Subcutaneous adipose tissue (tissue), 4 donors: ENCODE measurements around the gene BLTP2. TPM values are rescaled to one million over a fixed set of nuclear protein-coding genes. Genes with fewer than 3 reads are reported as not detected.

Source experiments
- total RNA-seq, 4 donors: library from RNA; depleted of rRNA; stranded (reverse); fragments of >200 nt; gene quantifications; one replicate each; pipeline ENCODE4 v1.1.0, GENCODE V29; 2016
- TF ChIP-seq, protein P1 (sequence below): fragments of 450-650 bp; IDR thresholded peaks from one replicate; pipeline ENCODE4 v1.5.1; 2016; ENCODE audit warnings: low read depth, mild to moderate bottlenecking, control low read depth, antibody characterized with exemption, moderate library complexity

BLTP2 gene
- total RNA-seq, 4 donors from 2014 or later = 90.7 to 148 (median 116) TPM

DNA sequence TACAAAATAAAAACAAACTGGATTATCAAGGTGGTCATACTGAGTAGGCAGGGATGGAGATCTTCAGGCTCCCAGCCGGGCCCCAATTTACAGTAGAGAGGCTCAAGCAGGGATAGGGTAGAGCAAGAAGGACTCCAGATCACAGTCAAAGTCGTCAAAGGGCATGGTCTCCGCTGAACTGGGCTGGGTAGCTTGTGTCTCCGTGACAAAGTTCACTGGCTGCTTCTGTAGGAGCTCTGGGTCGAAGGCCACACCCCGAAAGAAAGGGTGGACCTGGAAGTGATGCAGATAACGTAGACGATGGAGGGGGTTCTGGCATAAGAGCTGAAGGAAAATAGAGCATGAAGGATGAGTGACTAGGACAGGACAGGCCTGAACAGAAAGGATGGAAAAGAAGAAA lies 34.6 kb downstream of the BLTP2 start:
- TF ChIP-seq, protein P1, sequence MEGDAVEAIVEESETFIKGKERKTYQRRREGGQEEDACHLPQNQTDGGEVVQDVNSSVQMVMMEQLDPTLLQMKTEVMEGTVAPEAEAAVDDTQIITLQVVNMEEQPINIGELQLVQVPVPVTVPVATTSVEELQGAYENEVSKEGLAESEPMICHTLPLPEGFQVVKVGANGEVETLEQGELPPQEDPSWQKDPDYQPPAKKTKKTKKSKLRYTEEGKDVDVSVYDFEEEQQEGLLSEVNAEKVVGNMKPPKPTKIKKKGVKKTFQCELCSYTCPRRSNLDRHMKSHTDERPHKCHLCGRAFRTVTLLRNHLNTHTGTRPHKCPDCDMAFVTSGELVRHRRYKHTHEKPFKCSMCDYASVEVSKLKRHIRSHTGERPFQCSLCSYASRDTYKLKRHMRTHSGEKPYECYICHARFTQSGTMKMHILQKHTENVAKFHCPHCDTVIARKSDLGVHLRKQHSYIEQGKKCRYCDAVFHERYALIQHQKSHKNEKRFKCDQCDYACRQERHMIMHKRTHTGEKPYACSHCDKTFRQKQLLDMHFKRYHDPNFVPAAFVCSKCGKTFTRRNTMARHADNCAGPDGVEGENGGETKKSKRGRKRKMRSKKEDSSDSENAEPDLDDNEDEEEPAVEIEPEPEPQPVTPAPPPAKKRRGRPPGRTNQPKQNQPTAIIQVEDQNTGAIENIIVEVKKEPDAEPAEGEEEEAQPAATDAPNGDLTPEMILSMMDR = no peak

DNA sequence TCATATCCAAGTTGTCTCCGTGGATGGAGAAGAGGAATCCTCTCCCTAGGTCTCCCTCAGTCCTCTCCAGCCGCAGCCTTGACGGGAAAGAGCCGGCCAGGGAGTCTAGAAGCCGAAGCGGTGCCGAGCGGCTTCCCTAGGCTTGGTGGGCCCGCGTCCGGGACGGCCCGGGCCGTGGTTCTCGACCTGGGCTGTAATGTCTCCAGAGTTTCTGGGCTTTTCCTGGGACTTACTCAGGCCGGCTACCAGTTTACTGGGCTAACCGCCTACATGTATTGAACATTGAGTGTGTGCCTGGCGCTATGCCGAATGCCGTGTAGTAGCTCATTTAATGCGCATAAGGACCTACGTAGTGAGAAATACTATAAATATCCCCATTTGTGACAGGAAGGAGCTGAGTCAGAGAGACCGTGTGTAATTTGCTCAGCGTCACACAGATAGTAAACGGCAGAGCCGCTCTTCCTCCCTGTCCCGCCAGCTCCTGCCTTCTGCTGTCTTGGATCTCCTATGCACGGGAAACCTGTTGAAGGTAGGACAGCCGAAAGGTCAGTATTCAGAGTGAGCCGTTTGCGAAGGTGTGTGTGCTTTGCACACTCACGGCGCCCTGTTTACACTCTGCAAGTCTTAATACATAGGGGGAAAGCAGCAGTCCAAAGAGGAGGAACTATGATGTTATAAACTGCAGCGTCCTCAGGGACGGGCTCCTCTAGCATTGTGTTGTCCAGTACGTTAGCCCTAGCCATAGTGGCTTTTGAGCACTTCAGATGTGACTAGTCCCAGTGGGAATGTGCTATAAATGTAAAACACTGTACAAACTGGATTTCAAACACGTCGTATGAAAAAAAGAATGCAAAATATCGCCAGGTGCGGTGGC lies 45.4 kb downstream of the BLTP2 start:
- TF ChIP-seq, protein P1 = no peak

DNA sequence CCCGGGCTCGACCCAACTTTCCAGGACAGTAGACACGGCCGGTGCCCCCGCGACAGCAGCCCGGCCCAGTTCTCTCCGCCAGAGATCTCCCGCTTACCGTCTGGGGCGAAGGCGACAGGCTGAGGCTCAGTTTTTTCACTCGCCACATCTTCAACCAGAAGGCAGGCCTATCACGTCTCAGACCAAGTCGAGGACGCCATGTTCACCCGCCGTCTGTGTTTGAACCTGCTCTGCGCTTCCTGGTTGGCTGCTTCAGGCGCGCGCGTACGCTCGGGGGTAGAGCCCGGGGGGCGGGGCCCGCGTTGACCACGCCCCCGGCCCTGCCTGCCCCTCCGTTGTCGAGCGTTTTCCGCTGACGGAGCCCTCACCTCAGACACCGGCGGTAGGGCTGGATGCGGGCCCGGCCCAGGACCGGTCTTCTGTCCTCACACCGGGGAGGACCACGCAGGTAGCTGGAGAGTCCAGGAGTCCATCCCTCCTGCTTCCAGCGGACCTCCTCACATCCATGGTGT lies 46.1 kb downstream of the BLTP2 start, which contains the start of gene SPAG5:
TSS of gene SPAG5 (minus strand) at position 227 of the 512 bp plus-strand sequence. CDS start at position 148, 79 bp downstream.
- TF ChIP-seq, protein P1 = no peak

DNA sequence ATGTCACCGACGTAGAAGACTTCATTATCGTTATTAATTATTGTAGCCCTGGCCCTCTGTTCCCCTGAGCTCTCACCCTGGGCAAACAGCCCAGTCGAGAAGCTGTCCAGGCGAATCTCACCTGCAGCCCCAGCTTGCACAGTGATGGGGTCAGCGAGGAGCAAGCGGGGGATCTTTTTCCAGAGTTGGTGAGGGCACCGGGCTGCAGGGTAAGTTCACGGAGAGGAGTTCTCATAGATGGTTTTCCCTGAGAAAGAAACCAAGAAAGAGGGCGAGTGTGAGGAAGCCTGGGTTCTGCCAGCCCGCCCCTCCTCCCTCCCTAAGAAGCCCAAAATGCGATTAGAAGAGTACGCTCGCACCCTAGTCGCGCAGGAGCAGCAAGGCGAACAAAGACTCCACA lies 46.6 kb downstream of the BLTP2 start:
- TF ChIP-seq, protein P1 = no peak

DNA sequence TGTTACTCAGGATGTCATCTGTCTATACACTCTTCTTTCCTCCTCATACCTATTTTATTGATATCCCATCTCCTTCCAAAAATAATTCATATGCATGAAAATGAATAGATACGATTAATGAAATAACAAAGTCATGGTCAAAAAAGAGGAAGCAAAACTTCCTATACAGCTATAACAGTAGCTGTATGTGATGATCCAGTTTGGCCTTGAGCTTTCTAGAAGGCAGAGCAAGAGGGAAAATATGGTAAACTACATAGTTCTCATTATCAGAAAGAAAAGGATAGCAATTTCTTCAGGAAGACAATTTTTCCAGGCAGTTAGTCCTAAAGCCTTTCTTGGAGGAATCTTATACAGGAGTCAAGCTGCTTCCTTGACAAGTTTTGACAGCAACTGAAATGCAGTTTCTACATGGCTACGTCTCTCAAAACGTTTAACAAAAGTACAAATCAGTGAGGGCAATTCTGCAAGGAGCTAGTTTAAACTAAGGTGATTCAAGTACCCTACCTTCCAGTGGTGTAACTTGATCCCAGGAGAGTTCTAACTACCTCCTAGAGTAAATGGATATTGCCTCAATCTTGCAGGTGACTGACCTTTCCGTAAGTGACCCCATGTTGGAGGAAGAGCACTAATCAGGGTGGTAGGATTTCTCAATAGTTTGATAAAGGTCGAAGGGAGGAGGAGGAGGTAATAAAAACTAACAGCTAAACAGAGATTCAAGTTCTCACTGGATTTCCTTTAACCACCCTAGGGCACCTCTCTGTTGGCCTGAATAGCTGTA lies 47.2 kb downstream of the BLTP2 start:
- TF ChIP-seq, protein P1 = no peak

Other genes with a start within 250 kb of the BLTP2 start
- 10 to 100 TPM in 3 of 4 donors, 1 to 10 TPM in 1; 7.3 to 16.3 (median 13.1) TPM for gene SLC46A1, start 238.9 kb downstream of the BLTP2 start, total RNA-seq
- not detected for gene SLC13A2, start 171.5 kb downstream of the BLTP2 start, total RNA-seq
- not detected for gene FOXN1, start 138.8 kb downstream of the BLTP2 start, total RNA-seq
- 10 to 100 TPM; 15.7 to 26.5 (median 20.8) TPM for gene UNC119, start 92.5 kb downstream of the BLTP2 start, total RNA-seq
- gene PIGS, start 73.6 kb downstream of the BLTP2 start, total RNA-seq = 10 to 100 TPM; 34.9 to 86.7 (median 46.9) TPM
- 100 to 1,000 TPM in 2 of 4 donors, 10 to 100 TPM in 2; 29.4 to 355 (median 71.1) TPM for gene ALDOC, start 68.3 kb downstream of the BLTP2 start, total RNA-seq
- 1 to 10 TPM; 1.1 to 9.0 (median 4.7) TPM for gene SPAG5, start 46.1 kb downstream of the BLTP2 start, total RNA-seq
- 10 to 100 TPM in 2 of 4 donors, 1 to 10 TPM in 2; 6.4 to 12.3 (median 9.7) TPM for gene RSKR, start 31.0 kb downstream of the BLTP2 start, total RNA-seq
- 10 to 100 TPM; 37.4 to 43.7 (median 39.1) TPM for gene SDF2, start 16.7 kb upstream of the BLTP2 start, total RNA-seq
- 10 to 100 TPM; 52.2 to 69.5 (median 61.4) TPM for gene SUPT6H, start 17.0 kb upstream of the BLTP2 start, total RNA-seq
- gene PROCA1, start 66.7 kb upstream of the BLTP2 start, total RNA-seq = 1 to 10 TPM in 3 of 4 donors, not detected in 1; 2.0 to 8.5 (median 2.4) TPM
- gene RAB34, start 72.7 kb upstream of the BLTP2 start, total RNA-seq = 100 to 1,000 TPM in 1 of 4 donors, 10 to 100 TPM in 3; 43.0 to 133 (median 98.7) TPM
- gene RPL23A, start 74.8 kb upstream of the BLTP2 start, total RNA-seq = 100 to 1,000 TPM; 468 to 848 (median 543) TPM
- gene TLCD1, start 81.1 kb upstream of the BLTP2 start, total RNA-seq = 1 to 10 TPM in 3 of 4 donors, not detected in 1; 1.5 to 2.5 (median 1.6) TPM
- gene NEK8, start 83.6 kb upstream of the BLTP2 start, total RNA-seq = 1 to 10 TPM; 2.2 to 4.5 (median 2.9) TPM
- gene TRAF4, start 98.9 kb upstream of the BLTP2 start, total RNA-seq = 1 to 10 TPM; 2.5 to 8.3 (median 5.2) TPM
- 10 to 100 TPM in 2 of 4 donors, 1 to 10 TPM in 2; 6.6 to 30.0 (median 12.1) TPM for gene FAM222B, start 197.6 kb upstream of the BLTP2 start, total RNA-seq
- 10 to 100 TPM; 22.7 to 34.2 (median 25.0) TPM for gene ERAL1, start 209.9 kb upstream of the BLTP2 start, total RNA-seq